HEK293 (cell line): ENCODE data around the gene MCHR1.

Source experiments
- PRDM10 ChIP-seq: fragments of 450-650 bp; formaldehyde crosslinking; IDR thresholded peaks from 2 replicates; pipeline ENCODE4 v1.5.1; 2016; ENCODE audit warnings: missing biosample characterization, missing genetic modification characterization
- ZNF560 ChIP-seq: fragments of 450-650 bp; formaldehyde crosslinking; IDR thresholded peaks from 2 replicates; pipeline ENCODE4 v1.5.1; 2017; ENCODE audit warnings: missing biosample characterization, missing genetic modification characterization, borderline replicate concordance

GRCh38 chr22:40645579-40646197 is 33.6 kb upstream of the MCHR1 start:
- TF ChIP-seq PRDM10 (tag by site-specific recombination) = no peak
- no peak for TF ChIP-seq ZNF560 (tag by site-specific recombination)
